Measurements from ENCODE around the gene OR14A16.

DNA sequence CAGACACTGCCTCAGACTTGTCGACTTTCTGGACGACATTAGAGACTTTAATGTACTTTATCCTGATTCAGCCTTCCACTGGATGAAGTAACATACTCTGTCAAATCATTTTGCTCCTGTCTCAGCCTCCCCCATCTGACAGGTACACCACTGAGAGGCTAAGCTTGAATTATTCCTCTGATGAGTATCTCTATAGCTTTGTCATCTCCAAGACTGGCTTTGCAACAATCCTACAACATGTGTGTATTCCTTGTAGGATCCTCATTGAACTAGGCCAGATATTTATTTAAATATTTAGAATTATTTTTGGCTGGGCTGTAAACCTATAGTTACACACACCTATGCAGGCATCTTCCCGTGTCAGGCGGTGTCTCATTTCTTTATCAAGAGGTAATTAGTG lies 32.0 kb upstream of the OR14A16 start:
- TF ChIP-seq, protein P1, sequence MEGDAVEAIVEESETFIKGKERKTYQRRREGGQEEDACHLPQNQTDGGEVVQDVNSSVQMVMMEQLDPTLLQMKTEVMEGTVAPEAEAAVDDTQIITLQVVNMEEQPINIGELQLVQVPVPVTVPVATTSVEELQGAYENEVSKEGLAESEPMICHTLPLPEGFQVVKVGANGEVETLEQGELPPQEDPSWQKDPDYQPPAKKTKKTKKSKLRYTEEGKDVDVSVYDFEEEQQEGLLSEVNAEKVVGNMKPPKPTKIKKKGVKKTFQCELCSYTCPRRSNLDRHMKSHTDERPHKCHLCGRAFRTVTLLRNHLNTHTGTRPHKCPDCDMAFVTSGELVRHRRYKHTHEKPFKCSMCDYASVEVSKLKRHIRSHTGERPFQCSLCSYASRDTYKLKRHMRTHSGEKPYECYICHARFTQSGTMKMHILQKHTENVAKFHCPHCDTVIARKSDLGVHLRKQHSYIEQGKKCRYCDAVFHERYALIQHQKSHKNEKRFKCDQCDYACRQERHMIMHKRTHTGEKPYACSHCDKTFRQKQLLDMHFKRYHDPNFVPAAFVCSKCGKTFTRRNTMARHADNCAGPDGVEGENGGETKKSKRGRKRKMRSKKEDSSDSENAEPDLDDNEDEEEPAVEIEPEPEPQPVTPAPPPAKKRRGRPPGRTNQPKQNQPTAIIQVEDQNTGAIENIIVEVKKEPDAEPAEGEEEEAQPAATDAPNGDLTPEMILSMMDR (IDR thresholded peaks at IDR 0.05), result no peak
- TF ChIP-seq POLR2A (IDR thresholded peaks at IDR 0.05), result no peak
